ENCODE measurements around the gene ATP2A2. TPM values are rescaled to one million over a fixed set of nuclear protein-coding genes. Genes with fewer than 3 reads are reported as not detected.
A peak's percentile ranks its signal among the peaks of the same experiment; 100 is the strongest.

The ATP2A2 gene
- total and polyA plus RNA-seq, 11 donors = 494 to 2,963 (median 1,674) TPM

GRCh38 chr12:110344657-110345056 is 63.6 kb downstream of the ATP2A2 start:
- intact Hi-C loops (cut with DNase I) = no loop called here
- H3K27ac ChIP-seq = peak overlapping the region in 1 of 12 donors; percentile 61
- peak in 1 of 4 donors; percentile 5 for ATAC-seq

GRCh38 chr12:110345176-110345661 is 64.2 kb downstream of the ATP2A2 start:
- H3K9me3 ChIP-seq = no peaks in the 10 kb centered on the region
- H3K36me3 ChIP-seq = peaks cover 0 to 100% (median 100%) of the 10 kb centered on the region in 9 donors
- intact Hi-C loops (cut with DNase I) = no loop called here
- no peak for DNase-seq
- 72 to 88% (median 76%) methylated on average over 11 of the region's 11 CpGs for WGBS, 4 donors
- H3K27ac ChIP-seq = peak overlapping the region in 1 of 12 donors; percentile 61
- peaks cover 0 to 23% (median under 1%) of the 10 kb centered on the region in 12 donors for H3K4me1 ChIP-seq
- H3K27me3 ChIP-seq = no peaks in the 10 kb centered on the region
- TF ChIP-seq POLR2A (IDR thresholded peaks at IDR 0.05) = no peak
- TF ChIP-seq CTCF (IDR thresholded peaks at IDR 0.05) = no peak
- peak in 3 of 4 donors; percentile 1 to 8 (median 7) for ATAC-seq
- no peak overlapping the region for H3K4me3 ChIP-seq

More at GRCh38 chr12:110344657-110345056, 63.6 kb downstream of the ATP2A2 start:
- H3K36me3 ChIP-seq = peaks cover 0 to 100% (median 100%) of the 10 kb centered on the region in 9 donors
- H3K9me3 ChIP-seq = no peaks in the 10 kb centered on the region
- no peak for DNase-seq
- H3K4me3 ChIP-seq = no peak overlapping the region
- H3K27me3 ChIP-seq = no peaks in the 10 kb centered on the region
- peaks cover 0 to 23% (median 0%) of the 10 kb centered on the region in 12 donors for H3K4me1 ChIP-seq
- no peak for TF ChIP-seq CTCF (IDR thresholded peaks at IDR 0.05)
- WGBS, 4 donors = 87 to 91% (median 87%) methylated on average over 11 of the region's 11 CpGs

GRCh38 chr12:110345963-110346362 is 64.9 kb downstream of the ATP2A2 start:
- WGBS, 4 donors = 60 to 72% (median 68%) methylated on average over 9 to 12 of the region's 12 CpGs
- DNase-seq (no peak), ATAC-seq (peak in 2 of 4 donors; percentile 5)
- Histone ChIP-seq H3K27ac (peak overlapping the region in 1 of 12 donors; percentile 61), H3K4me1 (peaks cover 0 to 23% (median under 1%) of the 10 kb centered on the region in 12 donors), H3K27me3 (no peaks in the 10 kb centered on the region), H3K4me3 (no peak overlapping the region), H3K9me3 (no peaks in the 10 kb centered on the region), H3K36me3 (peaks cover 0 to 100% (median 100%) of the 10 kb centered on the region in 9 donors)
- no peak for TF ChIP-seq CTCF (IDR thresholded peaks at IDR 0.05)
- no peak for TF ChIP-seq POLR2A (IDR thresholded peaks at IDR 0.05)
- intact Hi-C loops (cut with DNase I) = no loop called here

- H3K36me3 ChIP-seq = peaks cover 0 to 97% (median 88%) of the 10 kb centered on the region in 9 donors
- H3K27ac ChIP-seq = no peak overlapping the region
- H3K4me3 ChIP-seq = no peak overlapping the region
- 86 to 89% (median 88%) methylated on average over 4 to 8 of the region's 8 CpGs for WGBS, 4 donors
- ATAC-seq (no peak), DNase-seq (no peak)
- H3K27me3 ChIP-seq = no peaks in the 10 kb centered on the region
- TF ChIP-seq CTCF (IDR thresholded peaks at IDR 0.05) (no peak), POLR2A (IDR thresholded peaks at IDR 0.05) (no peak)
- intact Hi-C loops (cut with DNase I) = no loop called here
- peaks cover 0 to 23% (median under 1%) of the 10 kb centered on the region in 12 donors for H3K4me1 ChIP-seq
- no peaks in the 10 kb centered on the region for H3K9me3 ChIP-seq
These were observed 66.7 kb downstream of the ATP2A2 start for GRCh38 chr12:110347767-110348166.

Measured in heart left ventricle (tissue), 16 donors.